Psoas muscle (tissue), 8 donors: ENCODE results near the gene ZBTB16. TPM values are rescaled to one million over a fixed set of nuclear protein-coding genes. Genes with fewer than 3 reads are reported as not detected.

Experiments used
- ATAC-seq, 4 donors: fragments of 200-7000 bp; cut with Tn5 transposase; one replicate each; pipeline ENCODE4 v1.9.1; 2020; ENCODE audit warnings: moderate library complexity in 3 of 4, mild to moderate bottlenecking in 2 of 4
- DNase-seq, 2 donors: peaks; one replicate each; pipeline ENCODE4 v3.0.0-alpha.2; 2020
- H3K27ac ChIP-seq: fragments of 200-600 bp; one replicate; pipeline ENCODE4 v1.8.0; 2022
- H3K27me3 ChIP-seq, 3 donors: fragments of 200-600 bp in 1 of 3; one replicate each; pipeline versions ENCODE4 v1.6.1 to v1.8.0; 2013 to 2022; ENCODE audit warnings: low read length in 2 of 3, mild to moderate bottlenecking in 2 of 3, moderate library complexity in 1 of 3; ENCODE audit not compliant: insufficient read depth in 3 of 3
- H3K36me3 ChIP-seq, 2 donors: fragments of 200-600 bp in 1 of 2; one replicate each; pipeline versions ENCODE4 v1.6.1 to v1.8.0; 2013 to 2022; ENCODE audit warnings: low read depth in 1 of 2, mild to moderate bottlenecking in 1 of 2, moderate library complexity in 1 of 2; ENCODE audit not compliant: insufficient read depth in 1 of 2
- H3K4me1 ChIP-seq: fragments of 200-600 bp; one replicate; pipeline ENCODE4 v1.8.0; 2022
- H3K4me3 ChIP-seq: fragments of 200-600 bp; one replicate; pipeline ENCODE4 v1.8.0; 2022; ENCODE audit warnings: mild to moderate bottlenecking
- H3K9me3 ChIP-seq: fragments of 200-600 bp; one replicate; pipeline ENCODE4 v1.8.0; 2022
- WGBS, 3 donors: extraction: QIAGEN DNeasy Blood & Tissue Kit; methylation state at CpG; one replicate each; pipeline versions ENCODE4 v1.1.6 to v1.1.7; 2013; 5-methylcytosine and 5-hydroxymethylcytosine counted together
- intact Hi-C, 2 donors: fragments of 100-400 bp; cut with DNase I; formaldehyde crosslinking; loops; one replicate each; pipeline versions ENCODE4 v1.11.0 to v1.14.2; 2022
- polyA plus RNA-seq, 3 donors: library from polyadenylated mRNA; stranded (reverse); fragments of 200-250 nt; gene quantifications; one replicate each; pipeline ENCODE4 v1.2.3, GENCODE V29; 2013
- total RNA-seq, 4 donors: library from RNA; stranded (reverse); fragmentation: NEBNext Ultra II Directional in 2 of 4; extraction: Animal tissue kit (Norgen Biotek cat#: 25700) in 2 of 4; gene quantifications; one replicate each; pipeline versions ENCODE4 v1.2.1 to v1.2.4, GENCODE V29; 2021 to 2023
- TF ChIP-seq, protein P1 (sequence below): fragments of 200-600 bp; IDR thresholded peaks from one replicate; pipeline ENCODE4 v1.8.0; 2022; ENCODE audit warnings: antibody characterized with exemption
- donor health status: healthy with polysubstance abuse.
- donor health status: DM: no; HTN: no; CAD: no; lungs with moderate emphysema.
- donor health status: Bipolar disorder and iron deficiency.
- donor health status: healthy.
- donor health status: DM: yes; HTN: yes; CAD: no.
- donor health status: DM: no; HTN: no; CAD: no.
- donor health status: DM: no; HTN: no; CAD: no.
- donor health status: DM: yes; HTN: yes; CAD: no.

The ZBTB16 gene
- total and polyA plus RNA-seq, 7 donors = 11.7 to 299 (median 89.8) TPM

GRCh38 chr11:114075891-114076441 is 16.5 kb downstream of the ZBTB16 start:
- Histone ChIP-seq H3K4me3 (peak overlapping the region; percentile 54), H3K27me3 (no peaks in the 10 kb centered on the region), H3K36me3 (peaks cover 0 to 9% of the 10 kb centered on the region in 2 donors), H3K4me1 (peaks cover 97% of the 10 kb centered on the region), H3K27ac (peak overlapping the region; percentile 99), H3K9me3 (no peaks in the 10 kb centered on the region)
- 18 to 37% (median 18%) methylated on average over 18 of the region's 18 CpGs for WGBS, 3 donors
- peak; percentile 65 to 76 for DNase-seq
- ATAC-seq = peak in 1 of 4 donors; percentile 4
- TF ChIP-seq, protein P1, sequence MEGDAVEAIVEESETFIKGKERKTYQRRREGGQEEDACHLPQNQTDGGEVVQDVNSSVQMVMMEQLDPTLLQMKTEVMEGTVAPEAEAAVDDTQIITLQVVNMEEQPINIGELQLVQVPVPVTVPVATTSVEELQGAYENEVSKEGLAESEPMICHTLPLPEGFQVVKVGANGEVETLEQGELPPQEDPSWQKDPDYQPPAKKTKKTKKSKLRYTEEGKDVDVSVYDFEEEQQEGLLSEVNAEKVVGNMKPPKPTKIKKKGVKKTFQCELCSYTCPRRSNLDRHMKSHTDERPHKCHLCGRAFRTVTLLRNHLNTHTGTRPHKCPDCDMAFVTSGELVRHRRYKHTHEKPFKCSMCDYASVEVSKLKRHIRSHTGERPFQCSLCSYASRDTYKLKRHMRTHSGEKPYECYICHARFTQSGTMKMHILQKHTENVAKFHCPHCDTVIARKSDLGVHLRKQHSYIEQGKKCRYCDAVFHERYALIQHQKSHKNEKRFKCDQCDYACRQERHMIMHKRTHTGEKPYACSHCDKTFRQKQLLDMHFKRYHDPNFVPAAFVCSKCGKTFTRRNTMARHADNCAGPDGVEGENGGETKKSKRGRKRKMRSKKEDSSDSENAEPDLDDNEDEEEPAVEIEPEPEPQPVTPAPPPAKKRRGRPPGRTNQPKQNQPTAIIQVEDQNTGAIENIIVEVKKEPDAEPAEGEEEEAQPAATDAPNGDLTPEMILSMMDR = peak; percentile 78
- intact Hi-C loops = no loop called here

- intact Hi-C loops = no loop called here
- no peak for DNase-seq
Observed at GRCh38 chr11:114076921-114077331, 17.4 kb downstream of the ZBTB16 start.

DNA sequence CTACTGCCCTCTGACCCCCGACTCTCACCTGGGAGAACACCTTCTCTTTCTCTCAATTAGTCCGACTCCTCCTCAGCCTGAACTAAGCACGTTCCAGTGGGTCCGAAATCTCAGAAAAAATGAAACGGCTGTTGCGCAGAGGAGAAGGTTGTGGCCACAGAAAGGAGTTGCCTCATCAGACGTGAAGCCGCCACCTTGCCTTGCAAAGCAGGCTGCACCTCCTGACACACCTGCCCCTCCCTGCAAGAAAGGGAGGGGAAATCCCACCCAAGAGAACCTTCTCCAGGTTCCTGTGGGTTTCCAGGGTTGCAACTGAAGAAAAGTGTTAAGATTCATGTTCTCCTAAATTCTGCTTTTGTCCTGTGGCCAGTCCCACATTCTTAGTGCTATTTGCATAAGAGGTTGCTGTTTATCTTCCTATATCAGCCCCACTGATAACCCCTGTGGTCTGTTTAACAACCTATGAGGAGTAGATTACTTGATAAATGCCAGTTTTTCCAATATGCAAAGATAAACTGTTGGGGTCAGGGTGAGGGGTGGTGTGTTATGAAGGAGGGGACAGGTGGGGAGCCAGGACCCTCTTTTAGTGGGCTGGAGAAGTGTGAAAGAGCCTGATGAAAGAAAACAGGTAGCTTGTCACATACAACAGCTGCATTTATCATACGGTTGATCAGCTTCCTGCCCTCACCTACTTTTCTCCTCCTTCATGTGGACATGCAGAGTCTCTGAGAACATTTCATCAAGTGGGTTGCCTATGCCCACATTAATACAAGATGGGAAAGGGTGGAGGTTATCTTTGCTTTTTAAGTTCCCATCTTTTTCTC is 18.2 kb downstream of the ZBTB16 start:
- Histone ChIP-seq H3K27me3 (no peaks in the 10 kb centered on the region), H3K36me3 (peaks cover 0 to 9% of the 10 kb centered on the region in 2 donors), H3K4me3 (peak overlapping the region; percentile 17), H3K27ac (peak overlapping the region; percentile 99), H3K4me1 (peaks cover 99% of the 10 kb centered on the region), H3K9me3 (no peaks in the 10 kb centered on the region)
- DNase-seq (peak in 1 of 2 donors; percentile 48), ATAC-seq (no peak)
- 61 to 82% (median 62%) methylated on average over 9 of the region's 9 CpGs for WGBS, 3 donors
- TF ChIP-seq, protein P1 = no peak
- intact Hi-C loops = no loop called here

More at GRCh38 chr11:114076921-114077331, 17.4 kb downstream of the ZBTB16 start:
- Histone ChIP-seq H3K36me3 (peaks cover 0 to 9% of the 10 kb centered on the region in 2 donors), H3K4me1 (peaks cover 97% of the 10 kb centered on the region), H3K27ac (peak overlapping the region; percentile 99), H3K9me3 (no peaks in the 10 kb centered on the region), H3K4me3 (no peak overlapping the region), H3K27me3 (no peaks in the 10 kb centered on the region)
- WGBS, 3 donors = 34 to 42% (median 37%) methylated on average over 3 of the region's 3 CpGs
- no peak for ATAC-seq
- TF ChIP-seq, protein P1 = no peak

- intact Hi-C loops = no loop called here
- Histone ChIP-seq H3K4me3 (peak overlapping the region; percentile 34), H3K36me3 (peaks cover 0 to 9% of the 10 kb centered on the region in 2 donors), H3K9me3 (no peaks in the 10 kb centered on the region), H3K4me1 (peaks cover 100% of the 10 kb centered on the region), H3K27me3 (no peaks in the 10 kb centered on the region), H3K27ac (peak overlapping the region; percentile 99)
- DNase-seq = peak in 1 of 2 donors; percentile 23
- WGBS, 3 donors = 45 to 76% (median 52%) methylated on average over 4 of the region's 4 CpGs
- ATAC-seq = no peak
- TF ChIP-seq, protein P1 = no peak
Observed at GRCh38 chr11:114078423-114078822, 18.9 kb downstream of the ZBTB16 start.
